Mesenteric fat pad (tissue), 1 donor: Measurements from ENCODE around the gene NDUFA5. TPM values are rescaled to one million over a fixed set of nuclear protein-coding genes. Genes with fewer than 3 reads are reported as not detected.
"Not testable (repeated sequence)": the region's sequence is repeated elsewhere in the genome, so short reads cannot be mapped to it uniquely, and the experiment has no call there.

ENCODE experiments used
- DNase-seq: peaks from one replicate; pipeline ENCODE4 v3.0.0-alpha.2; 2020; ENCODE audit warnings: low spot score
- total RNA-seq: library from RNA; stranded (reverse); fragmentation: NEBNext Ultra II Directional; extraction: Animal tissue kit (Norgen Biotek cat#: 25700); gene quantifications from one replicate; pipeline ENCODE4 v1.2.1, GENCODE V29; 2021
- donor health status: DM: yes; HTN: yes; CAD: no.

NDUFA5 gene
- total RNA-seq, 1 donor from 2014 or later = 48.9 TPM

DNA sequence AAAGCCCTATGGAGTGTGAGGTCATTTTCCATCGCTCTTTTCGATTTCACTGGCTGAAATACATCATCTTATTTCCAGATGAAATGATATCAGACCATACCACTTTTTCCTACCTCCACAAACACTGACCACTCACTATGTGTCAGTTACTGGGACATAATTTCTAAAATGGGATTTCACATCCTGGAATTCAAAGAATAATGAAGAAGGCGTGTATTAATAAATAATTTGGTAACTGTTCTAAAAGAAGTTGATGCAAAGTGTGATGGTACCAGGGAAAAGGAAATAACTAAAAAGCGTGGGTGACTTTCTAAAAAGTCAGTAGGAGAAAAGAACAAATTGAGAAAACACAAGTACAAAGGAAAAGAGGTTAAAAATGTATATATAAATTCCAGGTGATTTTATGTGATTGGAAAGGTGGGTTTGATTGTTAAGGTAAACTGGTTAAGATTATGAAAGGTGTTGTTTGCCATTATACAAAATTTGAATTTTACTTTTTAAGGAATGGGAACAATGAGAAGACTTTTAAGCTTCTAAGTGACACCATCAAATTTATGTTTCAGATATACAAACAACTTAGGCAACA is 764 bp upstream of the NDUFA5 start:
- no peak for DNase-seq

DNA sequence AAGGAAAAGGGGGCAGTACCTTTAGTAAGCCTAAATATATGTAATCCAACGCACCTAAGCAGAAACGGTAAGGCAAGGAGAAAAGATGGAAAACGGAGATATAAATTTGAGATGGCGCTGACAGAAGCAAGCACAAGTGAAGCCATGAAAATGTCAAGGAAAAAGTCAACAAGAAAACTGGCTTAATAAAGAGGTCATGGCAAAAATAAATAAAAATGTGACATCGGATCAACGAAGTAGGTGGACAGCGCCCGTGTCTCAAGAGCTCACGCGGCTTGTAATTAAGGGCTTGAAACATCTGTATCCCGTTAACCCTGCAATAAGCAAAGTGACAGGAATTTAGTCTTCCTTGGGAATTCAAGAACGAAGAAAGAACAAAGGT is 611 bp downstream of the NDUFA5 start:
- DNase-seq = no peak

DNA sequence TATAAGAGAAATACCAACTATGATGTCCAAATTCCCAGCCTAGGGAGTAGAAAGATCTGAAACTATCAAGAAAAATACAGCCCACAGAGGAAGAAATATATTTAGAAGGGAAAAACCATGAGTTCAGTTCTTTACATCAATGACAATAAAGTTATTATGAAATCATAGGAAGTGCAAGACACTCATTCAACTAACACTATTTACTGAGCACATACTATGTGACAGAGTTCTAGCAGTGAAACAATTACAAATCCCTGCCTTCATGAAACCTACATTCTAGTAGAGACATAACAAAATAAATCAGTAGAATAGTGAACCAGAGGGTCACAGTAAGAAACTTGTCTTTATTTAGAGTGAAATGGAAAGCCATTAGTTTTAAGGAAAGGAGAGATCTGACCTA is 2.1 kb downstream of the NDUFA5 start:
- no peak for DNase-seq

DNA sequence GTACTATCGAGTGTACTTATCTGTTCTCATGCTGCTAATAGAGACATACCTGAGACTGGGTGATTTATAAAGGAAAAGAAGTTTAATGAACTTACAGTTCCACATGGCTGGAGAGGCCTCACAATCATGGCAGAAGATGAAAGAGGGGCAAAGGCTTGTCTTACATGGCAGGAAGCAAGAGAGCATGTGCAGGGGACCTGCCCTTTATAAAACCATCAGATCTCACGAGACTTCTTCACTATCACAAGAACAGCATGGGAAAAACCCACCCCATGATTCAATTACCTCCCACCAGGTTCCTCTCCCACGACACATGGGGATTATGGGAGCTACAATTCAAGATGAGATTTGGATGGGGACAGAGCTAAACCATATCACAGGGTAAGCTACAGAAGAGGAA is 4.5 kb downstream of the NDUFA5 start:
- DNase-seq = no peak

DNA sequence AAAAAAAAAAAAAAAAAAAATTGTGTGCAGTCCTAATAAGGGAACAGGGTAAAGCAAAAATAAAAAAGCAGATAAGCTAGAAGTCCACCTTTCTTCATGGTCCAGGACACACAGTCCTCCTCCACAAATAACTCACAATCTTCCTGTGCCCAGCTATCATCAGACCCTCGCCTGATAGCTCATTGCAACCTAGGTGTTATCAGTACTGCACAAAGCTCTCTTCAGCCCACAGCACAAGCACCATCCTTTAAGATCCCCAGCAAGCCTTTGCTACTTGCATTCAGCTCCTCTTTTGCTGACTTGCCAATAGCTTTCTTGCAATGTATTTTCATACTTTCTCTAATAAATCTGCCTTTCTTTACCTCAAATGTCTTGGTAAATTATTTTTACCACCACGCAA is 5.0 kb downstream of the NDUFA5 start:
- DNase-seq = no peak

DNA sequence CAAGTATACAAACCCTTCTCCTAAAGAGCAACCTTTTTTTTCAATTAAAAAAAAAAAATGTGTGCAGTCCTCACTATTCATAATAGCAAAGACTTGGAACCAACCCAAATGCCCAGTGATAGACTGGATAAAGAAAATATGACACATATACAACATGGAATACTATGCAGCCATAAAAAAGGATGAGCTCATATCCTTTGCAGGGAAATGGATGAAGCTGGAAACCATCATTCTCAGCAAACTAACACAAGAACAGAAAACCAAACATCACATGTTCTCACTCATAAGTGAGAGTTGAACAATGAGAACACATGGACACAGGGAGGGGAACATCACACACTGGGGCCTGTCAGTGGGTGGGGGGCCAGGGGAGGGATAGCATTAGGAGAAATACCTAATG is 5.5 kb downstream of the NDUFA5 start:
- DNase-seq = not testable (repeated sequence)

DNA sequence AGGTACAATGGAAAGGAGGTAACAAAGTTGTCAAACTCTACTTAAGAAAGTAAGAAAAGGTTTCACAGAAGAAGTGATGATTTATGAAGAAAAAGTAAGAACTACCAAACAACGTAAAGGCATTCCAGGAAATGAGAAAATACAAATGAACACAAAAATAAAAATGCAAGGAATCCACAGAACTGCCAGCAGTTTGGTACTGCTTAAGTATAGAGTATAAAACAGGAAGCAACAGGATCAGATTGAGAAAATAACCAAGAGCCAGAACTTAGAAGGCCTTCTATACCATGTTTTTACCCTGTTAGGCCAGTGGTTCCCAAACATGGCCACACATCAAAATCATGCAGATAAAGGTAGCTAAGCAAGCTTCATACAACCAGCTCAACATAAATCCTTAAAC is 9.2 kb downstream of the NDUFA5 start:
- DNase-seq = no peak

DNA sequence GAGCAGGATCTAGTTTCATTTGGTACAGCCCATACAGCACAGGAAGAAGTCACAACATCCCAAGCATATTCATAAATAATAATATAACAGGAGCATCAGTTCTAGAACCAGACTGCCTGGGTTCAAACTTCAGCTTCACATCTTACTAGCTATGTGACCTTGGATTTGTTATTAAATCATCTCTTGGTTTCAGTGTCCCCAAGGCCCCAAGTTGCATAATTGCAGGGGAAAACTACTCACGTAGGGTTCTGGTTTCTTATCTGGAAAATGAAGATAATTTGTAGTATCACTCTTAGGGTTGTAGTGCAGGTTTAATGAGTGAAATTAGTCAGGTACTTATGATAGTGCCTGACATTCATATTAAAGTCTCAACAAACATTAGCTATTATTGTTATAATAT is 17.7 kb downstream of the NDUFA5 start:
- DNase-seq = no peak

DNA sequence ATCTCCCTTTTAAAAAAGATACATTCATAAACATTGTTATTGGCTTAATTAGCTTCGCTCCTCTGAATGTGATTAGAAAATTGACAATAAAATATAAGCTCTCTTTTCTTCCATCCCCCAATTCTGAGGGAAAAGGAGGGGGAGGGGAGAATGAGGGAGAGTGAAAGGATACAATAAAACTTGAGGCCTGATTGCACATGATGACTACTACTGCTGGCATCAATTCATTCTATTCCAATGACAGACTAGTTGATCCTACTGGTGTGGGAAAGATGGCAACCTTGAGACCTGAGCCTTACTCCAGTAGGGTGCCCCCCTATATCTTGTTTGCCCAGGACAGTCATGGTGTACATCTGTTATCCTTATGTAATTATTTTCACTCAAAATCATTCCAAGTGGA is 18.7 kb downstream of the NDUFA5 start:
- DNase-seq = no peak

DNA sequence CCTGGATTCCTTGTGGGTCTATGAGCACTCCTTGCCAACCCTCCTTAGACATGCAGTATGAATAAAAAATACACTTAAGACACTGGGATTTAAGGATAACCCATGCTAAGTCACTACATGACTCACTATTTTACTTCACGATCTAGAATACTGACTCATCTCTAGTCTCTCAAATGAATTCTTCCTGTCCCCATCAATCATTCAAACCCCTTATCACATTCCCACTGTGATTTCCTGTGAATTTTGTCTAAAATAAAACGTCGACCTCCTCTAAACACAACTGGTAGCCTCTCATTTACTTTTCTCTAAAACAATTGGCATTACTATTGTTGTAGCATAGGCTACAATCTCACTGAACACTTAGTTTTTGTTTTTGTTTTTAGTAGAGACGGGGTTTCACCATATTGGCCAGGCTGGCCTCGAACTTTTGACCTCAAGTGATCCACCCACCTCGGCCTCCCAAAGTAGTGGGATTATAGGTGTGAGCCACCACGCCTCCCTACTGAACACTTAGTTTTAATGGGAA is 19.4 kb downstream of the NDUFA5 start:
- DNase-seq = no peak

DNA sequence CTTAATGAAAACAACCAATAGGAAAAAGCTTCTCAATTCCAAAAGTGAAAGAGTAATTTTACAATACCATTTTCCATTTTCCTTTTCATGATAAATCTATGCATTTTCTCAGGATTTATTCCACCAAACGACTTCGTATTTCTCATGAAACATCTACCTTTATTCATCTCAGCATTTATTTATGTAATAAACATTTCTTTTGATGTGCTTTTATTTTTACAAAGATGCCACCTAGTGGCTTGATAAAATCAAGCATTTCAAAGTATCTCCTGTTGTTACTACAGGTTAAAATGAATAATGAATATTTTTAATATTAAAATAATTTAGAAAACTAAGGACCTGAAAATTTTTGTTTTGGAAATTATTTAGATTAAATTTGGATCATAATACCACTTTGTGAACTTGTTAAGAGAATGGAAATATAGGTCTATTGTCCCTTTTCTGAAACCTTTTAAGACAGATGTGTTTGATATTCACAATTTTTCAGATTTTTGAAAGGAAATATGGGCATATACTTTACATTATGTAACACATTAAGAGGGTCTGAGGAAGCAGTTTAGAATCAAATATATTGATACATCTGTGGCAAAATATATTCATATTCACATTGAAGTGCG is 20.5 kb downstream of the NDUFA5 start:
- DNase-seq = no peak

DNA sequence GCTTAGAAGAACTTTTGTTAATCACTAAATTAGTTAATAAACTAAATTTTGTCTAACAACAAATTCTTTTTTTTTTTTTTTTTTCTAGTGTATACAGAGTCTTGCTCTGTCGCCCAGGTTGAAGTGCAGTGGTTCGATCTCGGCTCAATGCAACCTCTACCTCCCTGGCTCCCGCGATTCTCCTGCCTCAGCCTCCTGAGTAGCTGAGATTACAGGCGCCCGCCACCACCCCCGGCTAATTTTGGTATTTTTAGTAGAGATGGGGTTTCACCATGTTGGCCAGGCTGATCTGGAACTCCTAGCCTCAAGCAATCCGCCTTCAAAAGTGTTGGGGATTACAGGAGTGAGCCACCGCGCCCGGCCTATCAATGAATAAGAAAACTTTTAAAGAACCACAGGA is 22.1 kb downstream of the NDUFA5 start:
- no peak for DNase-seq

DNA sequence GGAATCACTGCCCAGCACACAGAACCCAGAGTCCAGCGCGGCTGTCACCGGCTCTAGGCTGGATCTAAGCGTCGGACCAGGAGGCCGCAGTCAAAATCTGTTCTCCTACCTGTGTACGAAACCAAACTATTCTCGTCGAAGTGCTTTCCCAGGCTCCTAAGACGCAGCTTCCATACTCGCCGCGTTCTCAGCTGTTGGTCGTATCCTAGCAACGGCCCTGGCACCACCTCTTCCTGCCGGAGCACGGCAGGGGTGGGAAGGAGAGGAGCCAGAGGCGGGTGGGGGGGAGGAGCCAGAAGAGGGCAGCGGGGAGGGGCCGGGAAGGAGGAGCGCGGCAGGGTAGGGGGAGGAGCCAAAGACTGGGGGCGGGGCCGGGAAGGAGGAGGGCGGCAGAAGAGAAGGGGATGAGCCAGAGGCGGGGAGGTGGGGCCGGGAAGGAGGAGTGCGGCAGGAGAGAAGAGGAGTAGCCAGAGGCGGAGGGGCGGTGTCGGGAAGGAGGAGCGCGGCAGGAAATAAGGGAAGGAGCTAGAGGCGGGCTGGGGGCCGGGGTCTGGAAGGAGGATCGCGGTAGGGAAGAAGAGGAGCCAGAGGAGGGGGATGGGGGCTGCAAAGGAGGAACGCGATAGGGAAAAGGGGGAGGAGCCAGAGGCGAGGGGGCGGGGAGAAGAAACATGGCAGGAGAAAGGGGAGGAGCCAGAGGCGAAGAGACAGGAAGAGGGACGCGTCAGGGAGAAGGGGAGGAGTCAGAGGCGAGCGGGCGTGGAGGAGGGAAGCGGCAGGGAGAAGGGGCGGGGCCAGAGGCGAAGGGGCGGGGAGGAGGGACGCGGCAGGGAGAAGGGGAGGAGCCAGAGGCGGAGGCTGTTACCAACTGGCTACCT is 23.0 kb downstream of the NDUFA5 start, which contains the start of gene IQUB:
IQUB (minus strand) TSS at position 213 of the 878 bp plus-strand sequence. CDS start 22,255 bp downstream, outside the sequence.
- DNase-seq = peak; percentile 97

DNA sequence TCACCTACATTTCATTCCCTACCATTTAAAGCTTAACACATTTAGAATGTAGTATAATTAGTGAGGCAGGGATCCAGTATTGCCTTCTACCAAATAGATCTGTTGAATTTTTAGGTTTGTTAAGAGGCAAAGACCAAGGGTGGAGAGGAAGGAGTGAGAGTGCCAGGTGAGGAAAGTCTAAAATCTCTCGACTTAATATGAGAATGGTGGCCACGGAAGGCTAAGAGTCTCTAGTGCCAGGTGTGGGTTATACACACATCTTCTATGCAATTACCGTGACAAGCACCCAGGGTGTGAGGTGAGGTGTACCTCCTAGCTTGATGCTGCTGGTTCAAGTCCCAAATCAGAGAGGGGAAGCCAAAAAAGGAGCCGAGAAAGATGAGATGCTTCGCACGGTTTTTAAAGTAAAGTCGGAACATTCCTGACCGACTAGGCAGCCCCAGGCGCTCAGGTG is 23.7 kb downstream of the NDUFA5 start:
- no peak for DNase-seq

DNA sequence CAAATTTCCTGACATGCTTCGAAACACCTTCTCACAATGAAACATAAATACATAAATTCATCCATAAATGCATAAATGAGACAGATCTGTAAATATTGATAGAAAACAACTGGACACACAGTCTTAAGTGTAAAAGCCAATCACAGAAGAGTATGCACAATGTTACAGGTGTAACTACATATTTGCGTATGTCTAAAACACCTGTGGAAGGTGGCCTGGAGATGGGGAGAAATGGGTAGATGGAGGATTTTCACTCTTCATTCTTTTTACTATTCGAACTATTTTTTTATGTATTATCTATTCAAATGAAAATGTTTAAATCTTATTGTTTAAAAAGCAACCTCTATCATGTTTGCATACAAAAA is 24.1 kb downstream of the NDUFA5 start:
- DNase-seq = no peak

DNA sequence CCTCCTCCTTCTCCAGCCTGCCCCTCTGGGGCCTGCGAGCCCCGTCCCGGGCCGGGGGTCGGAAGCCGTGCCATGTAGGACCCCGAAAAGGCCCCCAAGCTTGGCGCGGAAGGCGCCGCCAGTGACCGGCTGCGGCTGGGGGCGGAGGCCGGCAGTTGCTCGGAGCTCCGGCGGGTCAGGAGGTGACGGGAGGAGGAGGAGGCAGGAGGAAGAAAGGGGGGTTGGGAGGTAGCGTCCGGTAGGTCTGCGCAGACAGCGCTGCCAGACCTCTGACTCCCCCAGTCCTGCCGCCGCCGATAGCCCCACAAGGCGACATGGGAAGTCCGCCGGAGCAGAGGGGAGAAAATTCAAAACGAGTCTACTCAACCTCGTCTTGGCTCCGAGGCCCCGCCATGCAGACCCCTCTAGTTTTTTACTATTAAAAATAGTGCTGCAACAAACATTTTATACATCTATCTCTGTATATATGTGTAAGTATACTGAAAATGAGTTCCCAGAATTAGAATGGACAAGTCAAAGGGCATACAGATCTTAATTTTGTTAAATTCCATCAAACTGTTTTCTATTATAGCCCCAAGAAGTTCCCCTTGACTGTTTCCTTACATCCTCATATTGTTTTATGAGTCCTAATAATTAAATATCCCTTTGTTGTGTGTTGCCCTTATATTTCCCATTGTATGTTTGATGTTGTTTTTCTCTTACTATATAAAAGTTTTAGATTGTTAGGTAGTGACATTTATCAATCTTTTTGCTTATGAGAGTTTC is 24.6 kb downstream of the NDUFA5 start:
- not testable (repeated sequence) for DNase-seq

DNA sequence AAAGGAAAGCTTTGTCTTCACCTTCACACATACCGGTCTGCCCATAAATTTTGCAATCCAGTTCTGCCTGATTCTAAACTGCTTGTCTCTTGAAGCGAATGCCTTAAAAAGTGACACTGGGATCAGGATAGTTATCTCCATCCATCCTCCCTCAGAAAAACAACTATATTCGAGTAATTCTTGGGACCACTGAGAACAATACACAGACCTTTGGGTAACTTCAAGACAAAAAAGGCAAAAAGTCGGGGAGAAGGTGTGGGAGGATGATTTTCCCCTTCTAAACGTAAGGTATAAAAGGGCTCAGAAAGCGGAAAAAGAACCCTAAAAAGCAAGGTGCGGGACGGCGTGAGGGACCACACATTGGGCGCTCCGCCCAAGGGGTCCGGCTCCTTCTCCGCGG is 25.3 kb downstream of the NDUFA5 start:
- not testable (repeated sequence) for DNase-seq

DNA sequence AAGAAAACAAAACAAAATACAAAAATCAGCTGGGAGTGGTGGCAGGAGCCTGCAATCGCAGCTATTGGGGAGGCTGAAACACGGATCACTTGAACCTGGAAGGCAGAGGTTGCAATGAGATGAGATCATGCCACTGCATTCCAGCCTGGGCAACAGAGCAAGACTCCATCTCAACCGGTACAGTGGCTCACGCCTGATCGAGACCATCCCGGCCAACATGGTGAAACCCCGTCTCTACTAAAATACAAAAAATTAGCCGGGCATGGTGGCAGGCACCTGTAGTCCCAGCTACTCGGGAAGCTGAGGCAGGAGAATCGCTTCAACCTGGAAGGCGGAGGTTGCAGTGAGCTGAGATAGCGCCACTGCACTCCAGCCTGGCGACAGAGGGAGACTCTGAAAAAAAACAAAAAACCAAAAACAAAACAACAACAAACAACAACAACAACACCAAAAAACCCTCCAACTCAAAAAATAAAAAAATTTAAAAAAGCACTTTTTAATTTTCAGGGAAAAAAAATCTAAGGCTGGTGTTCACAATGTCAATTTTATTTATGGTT is 27.5 kb downstream of the NDUFA5 start:
- not testable (repeated sequence) for DNase-seq

DNA sequence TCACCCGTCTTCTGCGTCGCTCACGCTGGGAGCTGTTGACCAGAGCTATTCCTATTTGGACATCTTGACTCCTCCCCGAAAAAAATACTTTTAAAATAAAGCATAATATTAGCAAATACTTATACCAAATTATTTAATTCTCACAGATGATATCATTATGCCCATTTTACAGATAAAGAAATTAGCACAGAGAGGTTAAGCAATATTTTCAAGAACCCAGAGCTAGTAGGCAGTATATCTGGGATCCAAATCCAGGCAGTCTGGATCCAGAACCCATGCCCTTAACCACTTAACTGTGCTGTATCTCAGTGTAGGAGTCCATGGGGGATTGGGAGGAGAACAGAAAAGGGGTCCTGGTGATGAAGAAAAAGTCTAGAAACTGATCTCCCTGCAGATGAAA is 29.4 kb downstream of the NDUFA5 start:
- no peak for DNase-seq

DNA sequence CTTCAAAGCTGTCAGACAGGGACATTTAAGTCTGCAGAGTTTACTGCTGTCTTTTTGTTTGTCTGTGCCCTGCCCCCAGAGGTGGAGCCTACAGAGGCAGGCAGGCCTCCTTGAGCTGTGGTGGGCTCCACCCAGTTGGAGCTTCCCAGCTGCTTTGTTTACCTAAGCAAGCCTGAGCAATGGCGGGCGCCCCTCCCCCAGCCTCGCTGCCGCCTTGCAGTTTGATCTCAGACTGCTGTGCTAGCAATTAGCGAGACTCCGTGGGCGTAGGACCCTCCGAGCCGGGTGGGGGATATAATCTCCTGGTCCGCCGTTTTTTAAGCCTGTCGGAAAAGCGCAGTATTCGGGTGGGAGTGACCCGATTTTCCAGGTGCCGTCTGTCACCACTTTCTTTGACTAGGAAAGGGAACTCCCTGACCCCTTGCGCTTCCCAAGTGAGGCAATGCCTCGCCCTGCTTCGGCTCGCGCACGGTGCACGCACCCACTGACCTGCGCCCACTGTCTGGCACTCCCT is 29.8 kb downstream of the NDUFA5 start:
- not testable (repeated sequence) for DNase-seq

DNA sequence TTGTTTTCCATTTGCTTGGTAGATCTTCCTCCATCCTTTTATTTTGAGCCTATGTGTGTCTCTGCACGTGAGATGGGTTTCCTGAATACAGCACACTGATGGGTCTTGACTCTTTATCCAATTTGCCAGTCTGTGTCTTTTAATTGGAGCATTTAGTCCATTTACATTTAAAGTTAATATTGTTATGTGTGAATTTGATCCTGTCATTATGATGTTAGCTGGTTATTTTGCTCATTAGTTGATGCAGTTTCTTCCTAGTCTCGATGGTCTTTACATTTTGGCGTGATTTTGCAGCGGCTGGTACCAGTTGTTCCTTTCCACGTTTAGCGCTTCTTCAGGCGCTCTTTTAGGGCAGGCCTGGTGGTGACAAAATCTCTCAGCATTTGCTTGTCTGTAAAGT is 31.1 kb downstream of the NDUFA5 start:
- not testable (repeated sequence) for DNase-seq
